Neural progenitor cell (in vitro differentiated cells): ENCODE data around the gene SHROOM2. TPM values are rescaled to one million over a fixed set of nuclear protein-coding genes. Genes with fewer than 3 reads are reported as not detected.

ENCODE experiments used
- DNase-seq: peaks from one replicate; pipeline ENCODE4 v3.0.0-alpha.2; 2016; ENCODE audit warnings: low spot score
- H2AFZ ChIP-seq: fragments of 200-600 bp; sonication (generic); replicated peaks from 2 replicates; pipeline ENCODE4 v1.6.1; 2016; ENCODE audit warnings: antibody characterized with exemption
- H3F3A ChIP-seq: fragments of 200-600 bp; sonication (generic); 2 replicates; pipeline ENCODE4 v1.6.1; 2016; ENCODE audit warnings: antibody characterized with exemption, low read depth
- H3K27ac ChIP-seq: fragments of 200-600 bp; sonication (generic); 2 replicates; pipeline ENCODE4 v1.5.1; 2016; ENCODE audit warnings: mild to moderate bottlenecking
- H3K27me3 ChIP-seq: fragments of 200-600 bp; sonication (generic); 2 replicates; pipeline ENCODE4 v1.6.1; 2016; ENCODE audit warnings: mild to moderate bottlenecking, moderate library complexity
- H3K36me3 ChIP-seq: fragments of 200-600 bp; sonication (generic); 2 replicates; pipeline ENCODE4 v1.5.1; 2016
- H3K4me1 ChIP-seq: fragments of 200-600 bp; sonication (generic); 2 replicates; pipeline ENCODE4 v1.6.1; 2016; ENCODE audit warnings: mixed run types
- H3K4me2 ChIP-seq: fragments of 200-600 bp; sonication (generic); 2 replicates; pipeline ENCODE4 v1.6.1; 2016
- H3K4me3 ChIP-seq: fragments of 200-600 bp; sonication (generic); 2 replicates; pipeline ENCODE4 v1.5.1; 2016
- H3K79me2 ChIP-seq: fragments of 200-600 bp; sonication (generic); 2 replicates; pipeline ENCODE4 v1.6.1; 2016; ENCODE audit warnings: low read depth
- H3K9ac ChIP-seq: fragments of 200-600 bp; sonication (generic); 2 replicates; pipeline ENCODE4 v1.6.1; 2016
- H3K9me3 ChIP-seq: fragments of 200-600 bp; sonication (generic); 2 replicates; pipeline ENCODE4 v1.5.1; 2016; ENCODE audit warnings: low read depth
- H4K20me1 ChIP-seq: fragments of 200-600 bp; sonication (generic); 2 replicates; pipeline ENCODE4 v1.6.1; 2016; ENCODE audit warnings: low read depth
- H3K27ac Mint-ChIP-seq: 3 replicates; pipeline ENCODE4 v1.8.0; 2021; ENCODE audit warnings: mixed read lengths
- H3K27me3 Mint-ChIP-seq: 2 replicates; pipeline ENCODE4 v1.8.0; 2022; ENCODE audit warnings: low read depth, mild to moderate bottlenecking, inconsistent platforms, moderate library complexity, mixed read lengths; ENCODE audit not compliant: insufficient read depth
- H3K36me3 Mint-ChIP-seq: 3 replicates; pipeline ENCODE4 v1.8.0; 2021; ENCODE audit warnings: mixed read lengths
- H3K4me1 Mint-ChIP-seq: 3 replicates; pipeline ENCODE4 v1.8.0; 2021; ENCODE audit warnings: mixed read lengths
- H3K4me3 Mint-ChIP-seq: 3 replicates; pipeline ENCODE4 v1.8.0; 2021; ENCODE audit warnings: mild to moderate bottlenecking, moderate library complexity, mixed read lengths
- H3K9me3 Mint-ChIP-seq: 3 replicates; pipeline ENCODE4 v1.8.0; 2020; ENCODE audit warnings: mixed read lengths
- EZH2 ChIP-seq: fragments of 200-600 bp; sonication (generic); IDR thresholded peaks from 2 replicates; pipeline ENCODE4 v1.6.1; 2017; ENCODE audit warnings: antibody characterized with exemption, mild to moderate bottlenecking, moderate library complexity
- EZH2phosphoT487 ChIP-seq: fragments of 200-600 bp; sonication (generic); IDR thresholded peaks from 2 replicates; pipeline ENCODE4 v1.6.1; 2017; ENCODE audit warnings: antibody characterized with exemption
- total RNA-seq: library from RNA; depleted of rRNA; stranded (reverse); fragments of >200 nt; gene quantifications from 2 replicates; pipeline ENCODE4 v1.2.3, GENCODE V29; 2015; ENCODE audit warnings: low replicate concordance
- TF ChIP-seq, protein P1 (sequence below): fragments of 200-600 bp; sonication (generic); IDR thresholded peaks from 2 replicates; pipeline ENCODE4 v1.5.1; 2017; ENCODE audit warnings: antibody characterized with exemption, mild to moderate bottlenecking

SHROOM2 gene, protein sequence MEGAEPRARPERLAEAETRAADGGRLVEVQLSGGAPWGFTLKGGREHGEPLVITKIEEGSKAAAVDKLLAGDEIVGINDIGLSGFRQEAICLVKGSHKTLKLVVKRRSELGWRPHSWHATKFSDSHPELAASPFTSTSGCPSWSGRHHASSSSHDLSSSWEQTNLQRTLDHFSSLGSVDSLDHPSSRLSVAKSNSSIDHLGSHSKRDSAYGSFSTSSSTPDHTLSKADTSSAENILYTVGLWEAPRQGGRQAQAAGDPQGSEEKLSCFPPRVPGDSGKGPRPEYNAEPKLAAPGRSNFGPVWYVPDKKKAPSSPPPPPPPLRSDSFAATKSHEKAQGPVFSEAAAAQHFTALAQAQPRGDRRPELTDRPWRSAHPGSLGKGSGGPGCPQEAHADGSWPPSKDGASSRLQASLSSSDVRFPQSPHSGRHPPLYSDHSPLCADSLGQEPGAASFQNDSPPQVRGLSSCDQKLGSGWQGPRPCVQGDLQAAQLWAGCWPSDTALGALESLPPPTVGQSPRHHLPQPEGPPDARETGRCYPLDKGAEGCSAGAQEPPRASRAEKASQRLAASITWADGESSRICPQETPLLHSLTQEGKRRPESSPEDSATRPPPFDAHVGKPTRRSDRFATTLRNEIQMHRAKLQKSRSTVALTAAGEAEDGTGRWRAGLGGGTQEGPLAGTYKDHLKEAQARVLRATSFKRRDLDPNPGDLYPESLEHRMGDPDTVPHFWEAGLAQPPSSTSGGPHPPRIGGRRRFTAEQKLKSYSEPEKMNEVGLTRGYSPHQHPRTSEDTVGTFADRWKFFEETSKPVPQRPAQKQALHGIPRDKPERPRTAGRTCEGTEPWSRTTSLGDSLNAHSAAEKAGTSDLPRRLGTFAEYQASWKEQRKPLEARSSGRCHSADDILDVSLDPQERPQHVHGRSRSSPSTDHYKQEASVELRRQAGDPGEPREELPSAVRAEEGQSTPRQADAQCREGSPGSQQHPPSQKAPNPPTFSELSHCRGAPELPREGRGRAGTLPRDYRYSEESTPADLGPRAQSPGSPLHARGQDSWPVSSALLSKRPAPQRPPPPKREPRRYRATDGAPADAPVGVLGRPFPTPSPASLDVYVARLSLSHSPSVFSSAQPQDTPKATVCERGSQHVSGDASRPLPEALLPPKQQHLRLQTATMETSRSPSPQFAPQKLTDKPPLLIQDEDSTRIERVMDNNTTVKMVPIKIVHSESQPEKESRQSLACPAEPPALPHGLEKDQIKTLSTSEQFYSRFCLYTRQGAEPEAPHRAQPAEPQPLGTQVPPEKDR (N-terminal part only)
- 9.1 and 11.8 TPM in 2 replicates for total RNA-seq

DNA sequence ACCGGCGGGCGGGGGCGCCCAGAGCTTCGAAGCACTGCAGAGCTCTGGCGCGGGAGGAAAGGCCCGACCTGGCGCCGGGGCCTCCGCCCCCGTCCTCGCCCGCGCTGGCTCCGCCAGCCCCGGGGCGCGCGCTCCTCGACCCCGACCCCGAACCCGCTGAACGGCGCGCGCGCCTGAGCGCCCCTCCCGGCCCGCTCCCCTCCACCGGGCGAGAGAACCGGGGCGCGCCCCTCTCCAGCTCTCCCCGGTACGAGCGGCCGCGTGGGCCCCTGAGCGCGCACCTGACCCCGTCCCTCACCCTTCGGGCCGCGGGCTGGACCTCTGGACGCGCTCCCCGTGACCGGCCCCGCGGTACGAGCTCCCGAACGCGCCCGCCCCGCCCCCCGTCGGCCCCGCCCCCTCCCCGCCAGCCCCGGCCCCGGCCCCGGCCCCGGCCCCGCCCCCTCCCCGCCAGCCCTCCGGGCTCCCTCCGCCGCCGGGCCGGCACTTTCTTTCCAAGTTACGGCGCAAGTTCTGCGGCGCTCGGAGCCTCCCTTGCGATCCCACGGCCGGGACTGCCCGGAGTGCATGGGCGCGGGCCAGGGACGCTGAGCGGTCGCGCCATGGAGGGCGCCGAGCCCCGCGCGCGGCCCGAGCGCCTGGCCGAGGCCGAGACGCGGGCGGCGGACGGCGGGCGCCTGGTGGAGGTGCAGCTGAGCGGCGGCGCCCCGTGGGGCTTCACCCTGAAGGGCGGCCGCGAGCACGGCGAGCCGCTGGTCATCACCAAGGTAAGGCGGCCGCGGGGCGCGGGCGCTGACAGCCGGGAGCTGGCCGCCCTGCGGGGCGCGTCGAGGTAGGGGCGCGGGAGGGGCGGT lies at the start of gene SHROOM2:
Gene SHROOM2, plus strand, starts transcription at position 486 of the 854 bp plus-strand sequence. Its CDS starts 117 bp downstream, at position 603.
- H3K4me3 ChIP-seq = peak within 1 kb of the TSS; percentile 80
- DNase-seq = peak; percentile 73
- no peak within 1 kb of the TSS for H2AFZ ChIP-seq
- peaks cover 4% of the 10 kb centered on the region for H3K9me3 ChIP-seq
- peaks cover 19% of the 10 kb centered on the region for H3K4me1 ChIP-seq
- H3K4me2 ChIP-seq = peak within 1 kb of the TSS; percentile 75
- peak within 1 kb of the TSS; percentile 98 for H3K4me3 Mint-ChIP-seq
- H3K9me3 Mint-ChIP-seq = peaks cover 8% of the 10 kb centered on the region
- TF ChIP-seq, protein P1, sequence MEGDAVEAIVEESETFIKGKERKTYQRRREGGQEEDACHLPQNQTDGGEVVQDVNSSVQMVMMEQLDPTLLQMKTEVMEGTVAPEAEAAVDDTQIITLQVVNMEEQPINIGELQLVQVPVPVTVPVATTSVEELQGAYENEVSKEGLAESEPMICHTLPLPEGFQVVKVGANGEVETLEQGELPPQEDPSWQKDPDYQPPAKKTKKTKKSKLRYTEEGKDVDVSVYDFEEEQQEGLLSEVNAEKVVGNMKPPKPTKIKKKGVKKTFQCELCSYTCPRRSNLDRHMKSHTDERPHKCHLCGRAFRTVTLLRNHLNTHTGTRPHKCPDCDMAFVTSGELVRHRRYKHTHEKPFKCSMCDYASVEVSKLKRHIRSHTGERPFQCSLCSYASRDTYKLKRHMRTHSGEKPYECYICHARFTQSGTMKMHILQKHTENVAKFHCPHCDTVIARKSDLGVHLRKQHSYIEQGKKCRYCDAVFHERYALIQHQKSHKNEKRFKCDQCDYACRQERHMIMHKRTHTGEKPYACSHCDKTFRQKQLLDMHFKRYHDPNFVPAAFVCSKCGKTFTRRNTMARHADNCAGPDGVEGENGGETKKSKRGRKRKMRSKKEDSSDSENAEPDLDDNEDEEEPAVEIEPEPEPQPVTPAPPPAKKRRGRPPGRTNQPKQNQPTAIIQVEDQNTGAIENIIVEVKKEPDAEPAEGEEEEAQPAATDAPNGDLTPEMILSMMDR = no peak
- no peak for TF ChIP-seq EZH2phosphoT487
- no peak for TF ChIP-seq EZH2
- no peaks in the 10 kb centered on the region for H3F3A ChIP-seq
- H3K4me1 Mint-ChIP-seq = peaks cover 32% of the 10 kb centered on the region
- H3K9ac ChIP-seq = peak within 1 kb of the TSS; percentile 12
- H3K36me3 ChIP-seq = no peaks in the 10 kb centered on the region
- H3K27me3 ChIP-seq = no peaks in the 10 kb centered on the region
- peaks cover 4% of the 10 kb centered on the region for H3K27me3 Mint-ChIP-seq
- H4K20me1 ChIP-seq = peaks cover 16% of the 10 kb centered on the region
- peak within 1 kb of the TSS; percentile 95 for H3K27ac Mint-ChIP-seq
- peaks cover 65% of the 10 kb centered on the region for H3K79me2 ChIP-seq
- no peak within 1 kb of the TSS for H3K27ac ChIP-seq
- H3K36me3 Mint-ChIP-seq = no peaks in the 10 kb centered on the region

DNA sequence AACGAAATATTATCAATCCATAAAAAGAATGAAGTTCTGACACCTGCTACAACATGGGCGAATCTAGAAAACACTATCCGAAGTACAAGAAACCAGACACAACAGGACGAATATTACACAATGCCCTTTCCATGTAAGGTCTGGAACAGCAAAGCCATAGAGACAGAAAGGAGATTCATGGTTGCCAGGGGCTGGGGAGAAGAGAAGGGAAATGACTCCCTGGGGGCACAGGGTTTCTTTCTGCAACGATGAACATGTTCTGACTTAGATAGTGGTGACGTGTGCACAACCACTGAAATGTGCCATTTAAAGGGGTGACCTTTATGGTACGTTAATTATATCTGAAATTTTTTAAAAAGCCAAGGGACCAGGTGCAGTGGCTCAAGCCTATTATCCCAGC lies 48.9 kb upstream of the SHROOM2 start:
- Histone ChIP-seq H3K4me3 (no peak overlapping the region), H3K4me2 (no peak overlapping the region), H3F3A (no peaks in the 10 kb centered on the region), H3K27me3 (no peaks in the 10 kb centered on the region), H3K9me3 (peaks cover 7% of the 10 kb centered on the region), H3K27ac (no peak overlapping the region), H3K9ac (no peak overlapping the region), H3K4me1 (no peaks in the 10 kb centered on the region), H4K20me1 (no peaks in the 10 kb centered on the region), H3K36me3 (no peaks in the 10 kb centered on the region), H2AFZ (no peak overlapping the region), H3K79me2 (no peaks in the 10 kb centered on the region)
- Mint-ChIP-seq H3K27ac (peak overlapping the region; percentile 81), H3K4me3 (no peak overlapping the region), H3K4me1 (no peaks in the 10 kb centered on the region), H3K27me3 (peaks cover 4% of the 10 kb centered on the region), H3K36me3 (peaks cover 8% of the 10 kb centered on the region), H3K9me3 (peaks cover 3% of the 10 kb centered on the region)
- DNase-seq = no peak
- TF ChIP-seq EZH2phosphoT487 (no peak), EZH2 (no peak)
- TF ChIP-seq, protein P1 = no peak

DNA sequence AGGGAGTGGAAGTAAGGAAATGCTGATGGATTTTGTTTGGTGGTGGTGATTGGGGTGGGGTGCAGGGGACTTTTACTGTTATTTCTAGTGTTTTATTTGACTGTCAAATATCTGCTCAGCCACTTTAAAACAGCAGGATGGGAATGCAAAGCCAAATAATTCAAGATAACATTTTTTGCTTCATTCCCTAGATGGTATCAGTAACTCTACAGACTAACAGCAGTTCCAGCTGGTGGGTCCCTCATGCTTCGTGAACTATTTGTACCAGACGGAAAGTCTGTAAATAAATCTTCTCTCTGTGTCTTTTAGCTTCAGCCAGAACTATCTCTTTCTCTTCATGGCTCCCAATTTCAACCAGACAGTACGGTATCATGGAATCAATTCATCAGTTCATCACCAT lies 48.1 kb upstream of the SHROOM2 start:
- Mint-ChIP-seq H3K36me3 (peaks cover 8% of the 10 kb centered on the region), H3K27me3 (peaks cover 8% of the 10 kb centered on the region), H3K4me1 (no peaks in the 10 kb centered on the region), H3K4me3 (no peak overlapping the region), H3K9me3 (peaks cover 3% of the 10 kb centered on the region), H3K27ac (no peak overlapping the region)
- H3K79me2 ChIP-seq = no peaks in the 10 kb centered on the region
- no peak overlapping the region for H3K27ac ChIP-seq
- H3K9ac ChIP-seq = no peak overlapping the region
- no peak for TF ChIP-seq EZH2phosphoT487
- no peak for TF ChIP-seq EZH2
- TF ChIP-seq, protein P1 = no peak
- no peaks in the 10 kb centered on the region for H3K4me1 ChIP-seq
- H3K27me3 ChIP-seq = no peaks in the 10 kb centered on the region
- H3K4me2 ChIP-seq = no peak overlapping the region
- H3F3A ChIP-seq = no peaks in the 10 kb centered on the region
- H2AFZ ChIP-seq = no peak overlapping the region
- no peak for DNase-seq
- no peaks in the 10 kb centered on the region for H3K36me3 ChIP-seq
- H4K20me1 ChIP-seq = no peaks in the 10 kb centered on the region
- peaks cover 3% of the 10 kb centered on the region for H3K9me3 ChIP-seq
- no peak overlapping the region for H3K4me3 ChIP-seq
